Activated naive CD8-positive, alpha-beta T cell treated with anti-CD3 and anti-CD28 coated beads for 36 hours (primary cell): Measurements from ENCODE around the gene GTF2IRD1. TPM values are rescaled to one million over a fixed set of nuclear protein-coding genes. Genes with fewer than 3 reads are reported as not detected.
"Not testable (repeated sequence)": the region's sequence is repeated elsewhere in the genome, so short reads cannot be mapped to it uniquely, and the experiment has no call there.

ENCODE experiments used
- DNase-seq: peaks from one replicate; pipeline ENCODE4 v3.0.0; 2021
- H3K27ac Mint-ChIP-seq: one replicate; pipeline ENCODE4 v1.8.0; 2022; ENCODE audit warnings: mild to moderate bottlenecking, moderate library complexity, mixed read lengths
- H3K27me3 Mint-ChIP-seq: one replicate; pipeline ENCODE4 v1.8.0; 2022; ENCODE audit warnings: mild to moderate bottlenecking, mixed read lengths
- H3K36me3 Mint-ChIP-seq: one replicate; pipeline ENCODE4 v1.8.0; 2021; ENCODE audit warnings: mild to moderate bottlenecking, mixed read lengths
- H3K4me1 Mint-ChIP-seq: one replicate; pipeline ENCODE4 v1.8.0; 2021; ENCODE audit warnings: mixed read lengths
- H3K4me3 Mint-ChIP-seq: one replicate; pipeline ENCODE4 v1.8.0; 2022; ENCODE audit warnings: mild to moderate bottlenecking, moderate library complexity, mixed read lengths
- H3K9me3 Mint-ChIP-seq: one replicate; pipeline ENCODE4 v1.8.0; 2022; ENCODE audit warnings: mixed read lengths
- total RNA-seq, 2 experiments: library from RNA; stranded (reverse); gene quantifications; one replicate each; pipeline ENCODE4 v1.2.3, GENCODE V29; 2021

Gene GTF2IRD1
- total RNA-seq, 2 experiments from 2014 or later, result 2.0 to 2.2 TPM

DNA sequence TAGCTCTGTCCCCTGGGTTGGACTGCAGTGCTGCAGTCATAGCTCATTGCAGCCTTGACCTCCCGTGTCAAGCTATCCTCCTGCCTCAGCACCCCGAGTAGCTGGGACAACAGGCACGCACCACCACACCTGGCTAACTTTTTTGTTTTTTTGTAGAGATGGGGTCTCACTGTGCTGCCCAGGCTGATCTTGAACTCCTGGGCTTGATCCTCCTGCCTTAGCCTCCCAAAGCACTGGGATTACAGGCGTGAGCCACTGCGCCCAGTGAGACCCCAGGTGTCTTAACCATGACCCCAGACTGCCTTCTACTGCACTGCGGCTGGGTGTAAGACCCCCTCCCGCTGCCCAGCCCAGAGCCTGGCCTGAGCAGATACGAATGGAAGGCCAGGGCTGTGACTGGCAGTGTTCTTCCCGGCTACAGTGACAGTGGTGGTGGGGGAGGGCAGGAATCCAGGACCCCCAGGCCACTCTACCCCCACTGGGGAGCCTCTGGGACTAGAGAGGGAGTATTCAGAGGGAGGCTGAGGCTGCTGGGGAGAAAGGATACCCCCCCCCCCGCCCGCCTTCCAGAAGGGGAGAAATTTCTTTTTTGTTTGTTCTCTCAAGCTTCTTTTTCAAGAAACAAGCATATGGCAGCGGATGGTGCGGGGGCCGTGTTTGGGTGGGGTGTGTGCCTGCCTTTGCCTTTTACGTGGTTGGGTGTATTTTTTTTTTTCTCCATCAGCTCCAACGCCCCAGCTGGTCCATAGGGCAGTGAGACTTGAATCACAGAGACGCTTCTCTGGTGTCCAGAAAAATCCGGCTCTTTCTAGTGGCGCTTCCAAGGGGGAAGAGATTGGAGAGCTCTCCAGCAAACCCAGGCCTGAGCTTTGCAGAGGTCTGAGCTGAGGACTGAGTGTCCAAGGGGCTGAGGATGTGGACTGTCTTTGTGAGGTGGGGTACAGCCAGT is 36.6 kb downstream of the GTF2IRD1 start:
- H3K4me1 Mint-ChIP-seq, result no peaks in the 10 kb centered on the region
- no peak overlapping the region for H3K4me3 Mint-ChIP-seq
- peaks cover 1% of the 10 kb centered on the region for H3K9me3 Mint-ChIP-seq
- no peak for DNase-seq
- H3K27me3 Mint-ChIP-seq, result no peaks in the 10 kb centered on the region
- no peak overlapping the region for H3K27ac Mint-ChIP-seq
- H3K36me3 Mint-ChIP-seq, result no peaks in the 10 kb centered on the region

- H3K4me1 Mint-ChIP-seq, H3K27ac Mint-ChIP-seq, DNase-seq, H3K27me3 Mint-ChIP-seq, H3K4me3 Mint-ChIP-seq, H3K36me3 Mint-ChIP-seq, H3K9me3 Mint-ChIP-seq: not testable (repeated sequence)
Observed at GRCh38 chr7:74491490-74491889, 37.8 kb downstream of the GTF2IRD1 start.

DNA sequence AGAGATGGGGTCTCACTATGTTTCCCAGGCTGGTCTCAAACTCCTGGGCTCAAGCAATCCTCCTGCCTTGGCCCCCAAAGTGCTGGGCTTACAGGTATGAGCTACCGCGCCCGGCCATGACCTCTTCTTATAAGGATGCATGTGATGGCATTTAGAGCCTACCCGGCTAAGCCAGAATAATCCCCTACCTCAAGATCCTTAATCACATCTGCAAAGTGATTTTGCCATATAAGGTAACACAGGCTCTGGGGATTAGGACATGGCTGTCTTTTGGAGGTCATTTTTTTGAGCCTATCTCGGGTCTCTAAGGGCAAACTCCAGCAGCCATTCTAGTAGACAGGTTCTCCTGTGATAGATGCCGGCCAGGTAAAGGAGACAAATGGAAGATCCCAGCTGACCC is 39.6 kb downstream of the GTF2IRD1 start:
- Mint-ChIP-seq H3K4me1 (no peaks in the 10 kb centered on the region), H3K36me3 (no peaks in the 10 kb centered on the region), H3K27ac (no peak overlapping the region), H3K4me3 (no peak overlapping the region), H3K27me3 (no peaks in the 10 kb centered on the region), H3K9me3 (peaks cover 1% of the 10 kb centered on the region)
- DNase-seq, result no peak

DNA sequence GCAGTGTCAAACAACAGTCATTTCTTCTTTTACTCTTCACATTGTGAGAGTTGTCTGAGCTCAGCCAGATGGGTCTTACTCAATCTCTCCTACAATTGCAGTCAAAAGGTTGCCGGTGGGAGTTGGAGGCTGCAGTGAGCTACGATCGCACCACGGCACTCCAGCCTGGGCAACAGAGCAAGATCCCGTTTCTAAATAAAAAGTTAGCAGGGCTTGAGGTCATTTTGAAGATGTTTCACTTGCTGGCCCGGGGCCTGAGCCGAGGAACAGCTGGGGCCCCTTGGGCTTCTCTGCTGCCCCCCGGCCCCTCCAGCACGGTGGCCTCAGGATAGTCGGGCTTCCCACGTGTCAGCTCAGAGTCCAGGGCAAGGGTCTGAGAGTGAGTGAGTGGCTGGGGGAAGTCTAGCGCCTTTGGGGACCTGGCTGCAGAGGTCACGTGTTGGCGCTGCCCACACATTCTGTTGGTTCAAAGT is 40.4 kb downstream of the GTF2IRD1 start:
- Mint-ChIP-seq H3K4me1 (no peaks in the 10 kb centered on the region), H3K4me3 (no peak overlapping the region), H3K9me3 (peaks cover 1% of the 10 kb centered on the region), H3K36me3 (no peaks in the 10 kb centered on the region), H3K27me3 (no peaks in the 10 kb centered on the region), H3K27ac (no peak overlapping the region)
- no peak for DNase-seq

DNA sequence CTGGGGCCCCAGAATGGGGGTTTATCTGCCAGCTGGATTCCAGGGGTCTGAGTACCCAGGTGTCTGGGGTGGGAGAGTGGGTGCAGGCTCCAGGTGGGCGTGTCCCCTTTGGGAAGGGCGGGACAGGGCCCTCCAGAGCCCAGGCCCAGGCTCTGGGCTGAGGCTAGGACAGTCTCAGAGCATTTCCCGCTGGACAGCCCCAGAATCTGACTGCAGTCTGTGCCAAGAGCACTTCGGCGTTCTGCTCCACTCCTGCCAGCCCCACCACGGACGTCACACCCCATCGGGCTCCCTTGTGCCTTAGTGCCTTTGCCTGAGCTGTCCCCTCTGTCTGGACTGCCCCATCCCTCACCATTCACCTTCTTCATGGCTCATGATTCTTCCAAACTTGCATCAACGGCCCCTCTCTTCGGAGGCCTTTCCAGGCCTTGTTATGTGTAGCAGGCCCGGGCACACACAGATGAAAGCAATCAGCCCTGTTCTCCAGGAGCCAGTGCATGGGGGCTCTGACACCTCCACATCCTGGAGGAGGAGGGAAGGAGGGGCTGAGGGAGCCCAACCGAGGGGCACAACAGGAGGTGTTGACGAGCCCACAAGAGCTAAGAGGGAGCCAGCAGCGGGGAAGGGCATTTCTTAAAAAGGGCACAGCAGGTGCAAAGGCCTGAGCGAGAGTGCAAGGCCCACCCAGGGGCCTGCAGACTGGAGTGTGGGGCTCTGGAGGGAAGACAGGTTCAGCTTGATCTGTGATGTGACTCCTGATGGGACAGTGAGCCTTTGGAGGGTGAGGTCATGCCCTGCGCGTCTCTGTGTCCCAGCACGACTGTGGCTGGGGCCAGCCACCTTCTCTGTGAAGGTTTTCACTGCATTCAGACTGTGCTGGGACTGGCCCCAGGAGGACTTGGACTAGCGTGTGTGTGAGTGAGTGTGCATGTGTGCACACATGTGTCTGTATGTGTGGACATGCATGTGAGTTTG is 41.7 kb downstream of the GTF2IRD1 start:
- H3K36me3 Mint-ChIP-seq, result no peaks in the 10 kb centered on the region
- no peak overlapping the region for H3K27ac Mint-ChIP-seq
- DNase-seq, result no peak
- H3K4me1 Mint-ChIP-seq, result no peaks in the 10 kb centered on the region
- H3K27me3 Mint-ChIP-seq, result no peaks in the 10 kb centered on the region
- H3K9me3 Mint-ChIP-seq, result peaks cover 1% of the 10 kb centered on the region
- no peak overlapping the region for H3K4me3 Mint-ChIP-seq

DNA sequence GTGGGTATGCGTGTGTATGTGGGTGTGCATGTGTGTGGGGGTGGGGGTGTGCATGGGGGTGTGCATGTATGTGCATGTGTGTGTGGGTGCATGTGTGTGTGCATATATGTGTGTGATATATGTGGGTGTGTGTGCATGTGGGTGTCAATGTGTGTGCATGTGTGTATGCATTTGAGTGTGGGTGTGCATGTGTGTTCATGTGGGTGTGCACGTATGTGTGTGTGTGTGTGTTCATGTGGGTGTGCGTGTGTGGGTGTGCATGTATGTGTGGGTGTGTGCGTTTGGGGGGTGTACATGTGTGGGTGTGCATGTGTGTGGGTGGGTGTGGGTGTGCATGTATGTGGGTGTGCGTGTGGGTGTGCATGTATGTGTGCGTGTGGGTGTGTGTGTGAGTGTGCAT is 42.6 kb downstream of the GTF2IRD1 start:
- no peak for DNase-seq
- no peaks in the 10 kb centered on the region for H3K27me3 Mint-ChIP-seq

DNA sequence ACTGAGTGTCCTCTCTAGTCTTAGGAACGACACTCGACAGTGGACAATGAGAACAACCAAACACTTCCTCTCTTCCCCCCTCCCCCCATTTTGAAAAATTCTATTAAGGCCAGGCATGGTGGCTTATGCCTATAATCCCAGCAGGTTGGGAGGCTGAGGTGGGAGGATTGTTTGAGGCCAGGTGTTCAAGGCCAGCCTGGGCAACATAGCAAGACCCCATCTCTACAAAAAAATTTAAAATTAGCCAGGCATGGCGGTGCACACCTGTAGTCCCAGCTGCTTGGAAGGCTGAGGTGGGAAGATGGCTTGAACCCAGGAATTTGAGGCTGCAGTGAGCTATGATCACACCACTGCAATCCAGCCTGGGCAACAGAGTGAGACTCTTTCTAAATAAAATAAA is 43.1 kb downstream of the GTF2IRD1 start:
- not testable (repeated sequence) for H3K4me3 Mint-ChIP-seq, H3K27me3 Mint-ChIP-seq, H3K4me1 Mint-ChIP-seq, DNase-seq, H3K36me3 Mint-ChIP-seq, H3K27ac Mint-ChIP-seq, H3K9me3 Mint-ChIP-seq

More for the DNA sequence above, 42.6 kb downstream of the GTF2IRD1 start:
- peaks cover 1% of the 10 kb centered on the region for H3K9me3 Mint-ChIP-seq
- H3K4me3 Mint-ChIP-seq, result no peak overlapping the region
- no peaks in the 10 kb centered on the region for H3K4me1 Mint-ChIP-seq
- H3K27ac Mint-ChIP-seq, result no peak overlapping the region
- H3K36me3 Mint-ChIP-seq, result no peaks in the 10 kb centered on the region

DNA sequence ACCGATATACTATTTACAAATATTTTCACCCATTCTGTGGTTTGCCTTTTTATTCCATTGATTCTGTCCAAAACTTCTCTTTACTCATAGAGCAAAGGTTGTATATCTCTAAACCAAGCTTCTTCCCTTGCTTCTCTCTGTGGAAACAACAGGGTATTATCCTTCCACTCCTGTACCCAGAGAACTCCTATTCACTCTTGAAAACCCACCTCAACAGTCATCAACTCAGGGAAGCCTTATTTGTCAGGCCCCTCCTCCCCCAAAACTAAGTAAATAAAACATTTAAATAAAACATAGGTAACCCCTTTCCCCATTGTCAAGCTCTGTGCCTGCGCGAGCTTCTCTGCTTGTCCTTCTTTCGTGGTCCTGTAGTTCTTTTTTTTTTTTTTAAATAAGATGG is 44.6 kb downstream of the GTF2IRD1 start:
- Mint-ChIP-seq H3K9me3 (no peaks in the 10 kb centered on the region), H3K4me3 (no peak overlapping the region), H3K27me3 (no peaks in the 10 kb centered on the region), H3K27ac (no peak overlapping the region), H3K4me1 (no peaks in the 10 kb centered on the region), H3K36me3 (no peaks in the 10 kb centered on the region)
- no peak for DNase-seq

DNA sequence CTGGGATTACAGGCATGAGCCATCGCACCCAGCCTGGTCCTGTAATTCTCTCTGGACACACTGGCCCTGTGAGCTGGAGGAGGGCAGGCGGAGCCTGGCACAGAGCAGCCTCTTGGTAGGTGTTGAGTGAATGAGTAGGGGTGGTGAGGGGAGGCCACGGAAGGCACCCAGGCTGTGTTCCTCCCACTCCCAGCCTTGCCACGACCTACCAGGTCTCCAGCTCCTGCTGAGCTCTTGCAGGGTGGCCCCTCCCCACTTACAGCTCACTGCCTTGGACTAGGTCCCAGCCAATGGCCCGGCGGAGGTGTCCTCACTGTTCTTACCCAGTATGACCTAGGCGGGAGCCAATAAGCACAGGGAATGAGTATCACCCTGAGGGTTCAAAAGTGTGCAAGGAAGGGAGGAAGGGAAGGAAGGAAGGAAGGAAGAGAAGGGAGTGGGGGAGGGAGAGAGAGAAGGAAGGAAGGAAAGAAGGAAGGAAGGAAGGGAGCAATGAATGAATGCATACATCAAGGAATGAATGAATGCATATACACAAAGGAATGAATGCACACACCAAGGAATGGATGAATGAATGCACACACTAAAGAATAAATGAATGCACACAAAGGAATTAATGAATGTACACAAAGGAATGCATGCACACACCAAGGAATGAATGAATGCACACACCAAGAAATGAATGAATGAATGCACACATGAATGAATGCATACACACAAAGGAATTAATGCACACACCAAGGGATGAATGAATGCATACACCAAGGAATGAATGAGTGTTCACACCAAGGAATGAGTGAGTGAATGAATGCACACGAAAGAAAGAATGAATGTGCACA is 45.5 kb downstream of the GTF2IRD1 start:
- no peak for DNase-seq
- H3K4me3 Mint-ChIP-seq, result no peak overlapping the region
- no peaks in the 10 kb centered on the region for H3K9me3 Mint-ChIP-seq
- H3K36me3 Mint-ChIP-seq, result no peaks in the 10 kb centered on the region
- H3K4me1 Mint-ChIP-seq, result no peaks in the 10 kb centered on the region
- no peaks in the 10 kb centered on the region for H3K27me3 Mint-ChIP-seq
- H3K27ac Mint-ChIP-seq, result no peak overlapping the region

DNA sequence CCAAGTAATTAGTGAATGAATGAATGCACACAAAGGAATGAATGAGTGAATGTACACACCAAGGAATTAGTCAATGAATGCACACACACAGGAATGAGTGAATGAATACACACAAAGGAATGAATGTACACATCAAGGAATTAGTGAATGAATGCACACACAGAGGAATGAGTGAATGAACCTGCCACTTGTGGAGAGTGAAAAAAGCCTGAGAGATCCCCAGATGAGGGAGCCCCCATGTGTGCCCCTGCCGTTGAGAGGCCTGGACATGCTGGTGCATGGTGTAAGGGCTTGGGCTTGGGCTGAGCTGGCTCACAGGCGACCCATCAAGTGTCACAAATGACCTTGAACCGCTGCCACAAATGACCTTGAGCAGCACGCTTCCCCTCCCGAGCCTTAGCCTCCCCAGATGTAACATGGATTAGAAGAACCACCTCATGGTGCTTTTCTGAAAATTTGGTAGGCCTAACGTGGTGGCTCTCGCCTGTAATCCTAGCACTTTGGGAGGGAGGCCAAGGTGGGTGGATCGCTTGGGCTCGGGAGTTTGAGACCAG is 46.2 kb downstream of the GTF2IRD1 start:
- no peak for DNase-seq
- H3K4me1 Mint-ChIP-seq, result no peaks in the 10 kb centered on the region
- H3K4me3 Mint-ChIP-seq, result no peak overlapping the region
- H3K27ac Mint-ChIP-seq, result no peak overlapping the region
- no peaks in the 10 kb centered on the region for H3K9me3 Mint-ChIP-seq
- H3K36me3 Mint-ChIP-seq, result no peaks in the 10 kb centered on the region
- no peaks in the 10 kb centered on the region for H3K27me3 Mint-ChIP-seq

DNA sequence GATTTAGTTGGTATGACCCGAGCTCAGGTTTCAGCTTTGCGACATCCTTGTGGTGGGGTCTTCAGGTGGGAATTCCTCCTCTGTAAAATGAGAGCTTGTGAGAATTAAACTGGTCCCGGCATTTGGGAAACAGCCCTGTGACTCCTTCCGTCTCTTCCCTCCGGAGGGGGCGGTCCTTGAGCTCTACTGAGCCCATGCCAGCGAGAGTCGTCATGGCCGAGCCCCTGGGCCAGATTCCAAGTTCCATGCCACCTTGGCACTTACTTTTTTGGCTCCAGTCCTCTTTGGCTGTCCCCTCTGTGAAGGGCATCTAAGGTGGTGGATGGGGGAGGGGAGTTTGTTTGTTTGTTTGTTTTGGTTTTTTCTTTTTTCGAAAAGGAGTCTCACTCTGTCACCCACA is 47.6 kb downstream of the GTF2IRD1 start:
- Mint-ChIP-seq H3K9me3 (no peaks in the 10 kb centered on the region), H3K4me1 (no peaks in the 10 kb centered on the region), H3K27me3 (no peaks in the 10 kb centered on the region), H3K27ac (no peak overlapping the region), H3K36me3 (no peaks in the 10 kb centered on the region), H3K4me3 (no peak overlapping the region)
- DNase-seq, result no peak

GRCh38 chr7:74502216-74502891 is 48.6 kb downstream of the GTF2IRD1 start:
- Mint-ChIP-seq H3K27ac (no peak overlapping the region), H3K4me1 (no peaks in the 10 kb centered on the region), H3K36me3 (no peaks in the 10 kb centered on the region), H3K4me3 (no peak overlapping the region), H3K27me3 (no peaks in the 10 kb centered on the region), H3K9me3 (no peaks in the 10 kb centered on the region)
- DNase-seq, result no peak

- no peak overlapping the region for H3K27ac Mint-ChIP-seq
- no peaks in the 10 kb centered on the region for H3K4me1 Mint-ChIP-seq
- H3K27me3 Mint-ChIP-seq, result no peaks in the 10 kb centered on the region
Observed at GRCh38 chr7:74503061-74503460, 49.4 kb downstream of the GTF2IRD1 start.

GRCh38 chr7:74503943-74504342 is 50.2 kb downstream of the GTF2IRD1 start:
- Mint-ChIP-seq H3K9me3 (no peaks in the 10 kb centered on the region), H3K27ac (no peak overlapping the region), H3K27me3 (no peaks in the 10 kb centered on the region), H3K4me3 (no peak overlapping the region), H3K36me3 (no peaks in the 10 kb centered on the region), H3K4me1 (no peaks in the 10 kb centered on the region)
- DNase-seq, result no peak

More at GRCh38 chr7:74503061-74503460, 49.4 kb downstream of the GTF2IRD1 start:
- no peak for DNase-seq
- Mint-ChIP-seq H3K4me3 (no peak overlapping the region), H3K9me3 (no peaks in the 10 kb centered on the region), H3K36me3 (no peaks in the 10 kb centered on the region)
